Fibroblast of upper back skin (primary cell): Measurements from ENCODE around the gene EVX2.

Experiments used
- DNase-seq: peaks from one replicate; pipeline ENCODE4 v3.0.0-alpha.2; 2013

The EVX2 gene

DNA sequence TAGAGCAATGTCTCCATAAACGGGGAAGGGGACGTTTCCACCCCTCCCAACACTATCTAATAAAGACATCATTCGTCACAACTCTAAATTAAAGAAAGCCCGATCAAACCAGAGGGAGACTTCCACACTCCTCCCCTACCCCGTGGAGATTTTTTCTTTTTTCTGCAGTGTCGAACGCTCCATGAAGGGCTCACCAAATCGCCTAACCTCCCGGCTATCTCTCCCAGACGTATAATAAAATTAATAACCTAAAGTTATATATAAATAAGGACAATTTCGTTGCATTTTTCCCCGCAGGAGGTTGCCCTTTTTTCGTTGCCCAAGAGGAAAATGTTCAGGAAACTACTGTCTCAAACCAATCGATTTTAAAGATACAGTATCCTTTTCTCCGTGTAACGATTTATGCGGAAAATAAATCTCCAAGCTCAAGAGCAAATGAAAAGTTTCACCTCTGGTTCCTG lies 2.4 kb downstream of the EVX2 start:
- DNase-seq: no peak

- DNase-seq: no peak
These were observed 3.0 kb downstream of the EVX2 start for GRCh38 chr2:176080540-176081375.

- peak; percentile 37 for DNase-seq
These were observed 3.8 kb downstream of the EVX2 start for GRCh38 chr2:176079831-176080539.

DNA sequence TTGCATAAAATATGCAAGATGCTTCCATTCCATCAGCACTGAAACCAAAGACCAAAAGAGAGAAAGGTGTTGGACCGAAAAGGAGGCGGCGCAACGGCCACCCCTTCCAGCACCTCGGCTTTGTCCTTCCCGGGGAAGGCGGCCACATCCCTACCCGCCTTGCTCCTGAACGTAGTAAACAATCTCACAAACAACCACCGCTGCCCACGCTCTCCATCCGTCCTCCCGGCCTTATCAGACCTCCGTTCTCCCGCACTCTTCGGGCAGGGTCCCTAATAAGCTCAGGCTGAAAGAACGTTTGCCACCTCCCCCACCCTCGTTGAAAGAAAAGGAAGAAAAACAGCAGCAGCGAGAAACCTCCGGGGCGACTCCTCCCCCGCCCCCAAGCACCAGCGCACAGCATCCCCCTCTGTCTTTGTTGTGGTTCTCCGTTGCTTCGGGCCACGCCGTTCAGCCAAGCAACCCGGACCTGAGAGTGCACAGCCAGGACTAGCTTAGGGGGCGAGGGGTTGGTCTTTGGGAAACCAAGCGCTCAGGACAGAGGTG lies 4.4 kb downstream of the EVX2 start:
- DNase-seq: no peak

DNA sequence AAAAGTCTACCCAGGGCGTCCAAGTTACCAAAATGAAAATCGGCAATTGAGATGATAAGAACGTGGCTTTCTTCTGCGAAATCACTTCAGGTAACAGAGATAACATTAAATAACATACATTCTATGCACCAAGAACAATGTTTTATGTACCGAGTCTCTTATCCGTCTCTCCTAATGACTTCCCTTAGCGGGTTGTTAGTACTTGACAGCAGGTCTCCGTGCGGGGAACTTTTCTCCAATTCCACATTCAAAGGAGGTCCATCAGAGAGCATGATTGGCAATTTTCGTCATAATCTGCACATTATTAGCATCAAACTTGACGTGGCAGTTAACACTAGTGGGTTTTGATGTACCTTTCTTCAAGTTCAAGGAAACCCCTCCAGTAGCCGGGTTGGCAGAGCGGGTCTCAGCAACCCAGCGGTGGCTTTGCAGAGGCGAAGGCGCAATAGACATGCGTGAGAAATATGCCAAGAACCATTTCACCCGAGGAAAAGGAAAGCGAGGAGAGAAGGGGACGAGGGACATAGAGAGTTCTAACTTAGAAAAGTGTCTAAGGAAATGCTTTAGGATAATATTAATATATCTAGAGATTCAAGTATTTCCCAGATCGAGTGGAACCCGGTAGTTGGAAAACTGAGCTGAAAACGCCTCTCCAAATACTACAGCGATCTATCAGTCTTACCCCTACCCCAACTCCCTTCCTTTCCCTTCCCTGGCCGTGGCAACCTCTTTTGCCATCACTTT lies 5.0 kb downstream of the EVX2 start:
- DNase-seq: no peak

DNA sequence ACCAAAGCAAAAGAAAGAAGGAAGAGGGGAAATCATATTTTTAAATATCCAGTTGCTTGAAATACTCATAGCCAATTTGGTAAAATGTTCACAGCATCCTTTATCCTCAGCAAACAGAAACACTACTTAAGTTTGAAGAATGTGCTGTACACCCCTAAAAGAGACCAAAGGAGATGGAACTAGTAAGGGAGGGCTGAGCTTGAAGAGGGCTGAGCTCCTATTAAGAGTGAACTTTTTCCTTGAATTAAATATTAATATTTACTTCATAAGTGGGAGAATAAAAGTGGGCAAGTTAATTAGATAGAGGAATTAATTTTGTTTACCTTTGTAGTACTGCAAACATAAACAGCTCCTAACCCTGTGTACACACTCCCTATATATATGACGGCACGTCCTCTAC lies 7.0 kb downstream of the EVX2 start:
- no peak for DNase-seq

- no peak for DNase-seq
These were observed 7.7 kb downstream of the EVX2 start for GRCh38 chr2:176076063-176076462.

DNA sequence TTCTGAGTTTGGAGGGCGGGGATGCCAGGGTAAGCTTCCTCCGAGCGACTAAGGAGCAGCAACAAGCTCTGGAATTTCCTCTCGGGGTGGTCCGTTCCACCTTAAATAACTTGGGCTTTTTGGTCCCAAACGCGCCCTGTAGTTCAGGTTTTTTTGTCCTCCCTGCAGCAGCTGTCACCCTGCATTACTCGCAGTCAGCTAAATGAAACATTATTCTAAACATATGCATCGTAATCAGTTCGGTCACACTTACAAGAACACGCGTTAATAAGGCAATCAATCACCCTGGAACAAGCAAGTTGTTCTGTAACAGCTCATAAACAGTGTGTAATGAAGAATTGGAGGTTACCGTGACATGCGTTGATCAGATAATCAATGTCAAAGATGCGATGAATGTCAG lies 8.3 kb downstream of the EVX2 start:
- no peak for DNase-seq

GRCh38 chr2:176074919-176075425 lies 8.8 kb downstream of the EVX2 start:
- DNase-seq: no peak

DNA sequence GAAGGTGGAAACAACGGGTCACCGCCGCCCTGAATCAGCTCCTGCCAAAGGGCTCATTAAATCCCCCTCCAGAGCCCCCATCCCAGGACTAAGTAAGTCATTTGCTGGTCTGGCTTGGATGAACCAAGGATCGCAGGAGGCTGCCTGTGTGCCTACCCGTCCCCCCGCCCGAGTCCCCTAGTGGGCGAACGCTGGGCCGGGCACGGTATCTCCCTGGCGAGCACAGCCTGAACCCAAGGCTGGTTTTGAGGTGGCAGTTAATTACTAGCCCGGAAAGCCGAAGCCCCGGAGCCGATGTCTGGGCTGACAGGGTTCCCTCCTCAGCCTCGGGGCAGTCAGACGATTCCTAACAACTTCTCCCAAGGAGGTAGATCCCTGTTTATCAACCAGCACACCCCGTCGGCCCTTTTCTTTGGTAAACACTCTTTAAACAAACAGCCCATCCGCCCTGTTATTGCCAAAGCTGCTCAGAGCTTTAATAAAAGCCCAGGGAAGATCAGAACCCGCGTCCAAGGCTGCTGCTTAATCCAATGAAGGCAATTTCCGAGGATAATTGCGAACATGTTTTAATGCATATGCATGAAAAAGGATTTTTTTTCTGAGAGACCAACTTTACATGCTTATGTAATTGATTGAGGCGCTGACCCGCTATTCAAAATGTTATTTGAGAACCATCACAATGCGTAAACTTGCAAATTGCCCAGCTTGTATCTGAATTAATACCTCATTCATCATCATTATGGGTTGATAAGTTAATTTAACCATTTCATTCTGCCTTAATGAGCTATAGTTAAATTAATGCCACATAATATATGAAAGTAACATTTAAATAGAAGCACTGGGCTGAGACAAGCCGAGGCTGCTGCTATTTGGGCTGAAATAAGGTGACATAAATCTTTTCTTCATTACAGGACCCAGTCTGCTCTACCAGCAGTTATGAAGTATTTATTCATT lies 10.5 kb downstream of the EVX2 start:
- DNase-seq: no peak

DNA sequence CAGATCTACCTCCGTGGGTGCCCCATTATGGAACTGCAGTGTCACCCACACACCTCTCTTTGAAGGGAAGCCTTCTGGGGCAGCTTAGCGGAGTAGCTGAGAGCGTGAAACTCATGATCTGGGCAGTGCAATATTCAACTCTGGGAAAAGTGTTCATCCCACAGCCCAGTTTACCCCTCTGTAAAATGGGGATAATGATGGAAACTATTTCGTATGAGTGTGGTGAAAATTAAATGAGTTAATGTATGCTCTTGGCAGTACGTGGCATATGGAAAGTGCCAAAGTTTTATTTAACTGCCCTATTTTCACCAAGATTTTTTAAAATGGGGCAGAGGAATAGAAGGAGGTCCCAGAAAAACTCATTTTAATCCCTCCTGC lies 11.5 kb downstream of the EVX2 start:
- DNase-seq: no peak

GRCh38 chr2:176071330-176072291 lies 12.2 kb downstream of the EVX2 start:
- no peak for DNase-seq

DNA sequence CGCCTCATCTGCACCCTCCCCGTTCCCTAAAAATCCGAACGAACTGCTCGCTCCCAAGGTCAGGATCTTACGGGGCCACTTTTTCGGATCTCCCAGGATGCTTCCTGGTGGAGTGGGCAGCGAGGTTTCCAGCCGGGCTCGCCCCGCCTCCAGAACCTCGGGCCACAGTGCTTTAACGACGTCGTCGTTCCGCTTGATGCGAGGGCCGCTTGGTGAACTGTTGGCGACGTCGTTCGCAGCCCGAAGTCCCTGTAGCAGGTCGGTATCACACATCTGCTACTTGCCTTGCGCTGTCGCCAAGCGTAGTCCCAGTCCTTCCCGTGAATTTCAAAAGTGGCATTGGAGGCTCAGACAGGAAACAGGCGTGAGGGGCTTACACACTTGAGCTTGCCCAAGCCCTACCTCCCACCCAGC lies 15.3 kb downstream of the EVX2 start:
- no peak for DNase-seq

GRCh38 chr2:176067589-176068418 lies 16.0 kb downstream of the EVX2 start:
- DNase-seq: no peak

GRCh38 chr2:176066645-176067588 lies 16.8 kb downstream of the EVX2 start:
- no peak for DNase-seq

DNA sequence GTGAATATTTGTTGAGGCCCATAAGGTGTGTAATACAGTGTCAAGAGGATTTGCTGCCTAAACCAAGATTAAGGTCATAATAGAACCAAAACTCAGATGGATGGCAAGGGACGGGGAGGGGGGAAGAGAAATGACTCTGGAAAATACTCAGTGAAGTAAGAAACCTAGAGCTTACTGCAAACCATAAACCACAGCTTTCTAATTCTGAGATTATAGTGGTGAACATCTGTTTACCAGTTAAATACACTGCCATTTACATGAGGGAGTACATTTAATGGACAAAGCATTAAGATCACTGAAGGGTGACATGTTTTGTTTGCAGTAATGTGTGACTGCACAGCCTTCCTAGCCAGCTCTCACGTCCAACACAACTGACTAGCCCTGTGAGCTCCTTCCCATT lies 19.8 kb downstream of the EVX2 start:
- DNase-seq: no peak

DNA sequence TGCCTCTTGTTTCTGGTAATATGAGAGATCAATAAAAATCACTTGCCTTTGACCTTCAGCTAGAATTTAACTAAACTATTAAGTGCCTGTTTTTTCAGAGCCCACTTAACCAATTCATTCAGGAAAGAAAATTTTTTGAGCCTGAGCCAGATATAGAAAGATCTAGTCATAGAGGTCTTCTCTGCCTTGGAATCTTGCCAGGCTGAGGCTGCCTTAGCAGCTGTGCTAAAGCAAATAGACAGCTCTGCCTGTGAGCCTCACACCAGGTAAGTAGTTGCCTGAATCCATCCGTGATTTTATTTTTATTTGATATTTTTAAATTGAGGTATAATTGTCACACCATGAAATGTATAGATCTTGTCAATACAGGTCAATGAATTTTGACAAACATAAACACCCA lies 27.4 kb downstream of the EVX2 start:
- DNase-seq: peak; percentile 22

- DNase-seq: no peak
These were observed 44.4 kb downstream of the EVX2 start for GRCh38 chr2:176039375-176039774.

DNA sequence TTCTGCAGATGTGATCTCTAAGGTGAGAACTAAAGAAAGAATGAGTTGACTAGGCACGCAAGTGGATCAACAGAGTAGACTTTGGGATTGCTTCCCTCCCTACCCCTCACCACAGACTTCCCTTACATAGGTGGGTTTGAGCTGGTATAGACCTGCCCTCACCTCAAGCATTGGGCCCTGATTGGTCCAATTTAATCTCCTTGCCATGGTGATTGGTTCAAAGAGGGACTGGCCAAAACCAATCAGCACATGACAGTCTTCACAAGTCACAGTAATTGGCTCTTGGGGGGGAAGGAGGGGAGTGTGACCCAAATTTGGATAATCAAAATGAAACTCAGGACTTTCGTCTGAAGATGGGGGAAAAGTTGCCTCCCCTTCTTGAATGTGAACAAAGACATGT lies 45.1 kb downstream of the EVX2 start:
- DNase-seq: no peak
